Nephron (organoid): Measurements from ENCODE around the gene SLCO3A1.
"Not testable (repeated sequence)": the region's sequence is repeated elsewhere in the genome, so short reads cannot be mapped to it uniquely, and the experiment has no call there.

Experiments used
- H3K27ac Mint-ChIP-seq, 3 experiments: 2 replicates each; pipeline ENCODE4 v1.8.0; 2020; ENCODE audit warnings: mixed read lengths in 3 of 3, mild to moderate bottlenecking in 2 of 3, moderate library complexity in 1 of 3
- H3K27me3 Mint-ChIP-seq: 2 replicates; pipeline ENCODE4 v1.8.0; 2021; ENCODE audit warnings: low read depth, mild to moderate bottlenecking, moderate library complexity, mixed read lengths
- H3K36me3 Mint-ChIP-seq: 2 replicates; pipeline ENCODE4 v1.8.0; 2020; ENCODE audit warnings: low read depth, mixed read lengths
- H3K4me1 Mint-ChIP-seq: 2 replicates; pipeline ENCODE4 v1.8.0; 2020; ENCODE audit warnings: mixed read lengths
- H3K4me3 Mint-ChIP-seq, 3 experiments: 2 replicates each; pipeline ENCODE4 v1.8.0; 2020; ENCODE audit warnings: mild to moderate bottlenecking in 3 of 3, mixed read lengths in 3 of 3, moderate library complexity in 2 of 3
- H3K9me3 Mint-ChIP-seq: 2 replicates; pipeline ENCODE4 v1.8.0; 2020; ENCODE audit warnings: mixed read lengths
- TF ChIP-seq, protein P1 (sequence below), 3 experiments: fragments of 200-600 bp; sonication (generic); IDR thresholded peaks; one replicate each; pipeline ENCODE4 v1.5.0; 2021; ENCODE audit warnings: antibody characterized with exemption in 3 of 3; ENCODE audit not compliant: unreplicated experiment in 3 of 3

Gene SLCO3A1

DNA sequence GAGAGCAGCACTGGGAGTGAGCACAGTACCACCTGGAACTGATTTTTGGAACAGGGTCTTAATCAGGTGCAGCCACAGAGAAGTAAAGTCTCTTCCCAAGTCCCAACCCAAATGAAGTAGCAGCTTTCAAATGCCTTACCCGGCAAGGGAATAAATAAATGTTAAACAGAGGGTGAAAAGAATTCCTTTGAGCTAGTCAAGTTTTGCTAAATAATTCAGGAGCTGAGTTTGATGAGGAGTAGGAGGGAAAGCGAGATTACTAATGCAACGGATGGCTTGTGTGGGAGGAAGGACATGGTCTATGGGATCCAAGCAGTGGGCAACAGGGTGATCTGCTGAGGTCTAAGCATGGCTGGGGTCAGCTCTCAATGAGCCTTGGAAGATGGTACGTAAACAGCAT is 335.7 kb downstream of the SLCO3A1 start:
- Mint-ChIP-seq H3K9me3 (no peaks in the 10 kb centered on the region), H3K36me3 (no peaks in the 10 kb centered on the region), H3K4me1 (peaks cover 16% of the 10 kb centered on the region), H3K4me3 (no peak overlapping the region), H3K27me3 (no peaks in the 10 kb centered on the region), H3K27ac (peak overlapping the region; percentile 9 to 85 (median 71))
- TF ChIP-seq, protein P1, sequence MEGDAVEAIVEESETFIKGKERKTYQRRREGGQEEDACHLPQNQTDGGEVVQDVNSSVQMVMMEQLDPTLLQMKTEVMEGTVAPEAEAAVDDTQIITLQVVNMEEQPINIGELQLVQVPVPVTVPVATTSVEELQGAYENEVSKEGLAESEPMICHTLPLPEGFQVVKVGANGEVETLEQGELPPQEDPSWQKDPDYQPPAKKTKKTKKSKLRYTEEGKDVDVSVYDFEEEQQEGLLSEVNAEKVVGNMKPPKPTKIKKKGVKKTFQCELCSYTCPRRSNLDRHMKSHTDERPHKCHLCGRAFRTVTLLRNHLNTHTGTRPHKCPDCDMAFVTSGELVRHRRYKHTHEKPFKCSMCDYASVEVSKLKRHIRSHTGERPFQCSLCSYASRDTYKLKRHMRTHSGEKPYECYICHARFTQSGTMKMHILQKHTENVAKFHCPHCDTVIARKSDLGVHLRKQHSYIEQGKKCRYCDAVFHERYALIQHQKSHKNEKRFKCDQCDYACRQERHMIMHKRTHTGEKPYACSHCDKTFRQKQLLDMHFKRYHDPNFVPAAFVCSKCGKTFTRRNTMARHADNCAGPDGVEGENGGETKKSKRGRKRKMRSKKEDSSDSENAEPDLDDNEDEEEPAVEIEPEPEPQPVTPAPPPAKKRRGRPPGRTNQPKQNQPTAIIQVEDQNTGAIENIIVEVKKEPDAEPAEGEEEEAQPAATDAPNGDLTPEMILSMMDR (IDR thresholded peaks at IDR 0.05; ENCODE audit: unreplicated experiment in 3 of 3), result no peak

DNA sequence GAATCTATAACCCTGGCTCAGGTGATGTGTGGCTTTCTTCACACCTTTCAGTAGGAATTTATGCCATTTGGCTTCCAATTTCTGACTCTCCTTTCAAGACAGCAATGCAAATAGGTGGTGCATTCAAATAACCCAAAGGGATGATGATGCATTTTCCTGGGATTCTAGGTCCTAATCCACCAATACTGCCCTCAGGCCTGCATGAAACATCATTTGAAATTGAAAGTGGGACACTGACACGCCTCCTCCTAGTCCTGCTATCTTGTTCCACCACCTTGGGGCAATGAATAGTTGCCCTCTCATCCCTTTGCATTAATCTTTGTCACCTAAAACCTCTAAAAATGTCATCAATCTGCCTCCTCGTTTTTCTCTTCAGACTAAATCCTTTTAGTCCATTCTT is 341.7 kb downstream of the SLCO3A1 start:
- H3K36me3 Mint-ChIP-seq, result no peaks in the 10 kb centered on the region
- TF ChIP-seq, protein P1 (IDR thresholded peaks at IDR 0.05; ENCODE audit: unreplicated experiment in 3 of 3), result no peak
- H3K27me3 Mint-ChIP-seq, result peaks cover 5% of the 10 kb centered on the region
- no peak overlapping the region for H3K27ac Mint-ChIP-seq
- peaks cover 11% of the 10 kb centered on the region for H3K4me1 Mint-ChIP-seq
- H3K4me3 Mint-ChIP-seq, result no peak overlapping the region
- no peaks in the 10 kb centered on the region for H3K9me3 Mint-ChIP-seq

DNA sequence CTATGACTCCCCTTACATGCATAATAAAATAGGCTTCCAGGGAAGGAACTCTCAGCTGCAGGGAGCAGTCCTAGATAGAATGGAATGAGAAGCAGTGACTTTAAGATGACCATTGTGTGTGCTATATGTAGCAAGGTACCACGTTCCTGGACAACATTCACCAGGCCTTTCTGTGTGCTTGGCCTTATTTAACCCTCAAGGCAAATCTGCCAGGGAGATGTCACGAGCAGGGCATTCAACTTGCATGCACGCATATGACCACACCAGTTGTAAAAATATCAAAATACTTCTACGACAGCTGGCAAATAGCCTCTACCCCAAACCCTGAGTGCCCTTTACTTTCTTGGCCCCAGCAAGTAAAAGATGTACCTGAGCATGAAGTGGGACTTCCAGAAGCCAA is 342.8 kb downstream of the SLCO3A1 start:
- H3K4me3 Mint-ChIP-seq, result no peak overlapping the region
- H3K9me3 Mint-ChIP-seq, result no peaks in the 10 kb centered on the region
- no peaks in the 10 kb centered on the region for H3K36me3 Mint-ChIP-seq
- H3K27ac Mint-ChIP-seq, result no peak overlapping the region
- TF ChIP-seq, protein P1 (IDR thresholded peaks at IDR 0.05; ENCODE audit: unreplicated experiment in 3 of 3), result no peak
- peaks cover 11% of the 10 kb centered on the region for H3K4me1 Mint-ChIP-seq
- peaks cover 9% of the 10 kb centered on the region for H3K27me3 Mint-ChIP-seq

DNA sequence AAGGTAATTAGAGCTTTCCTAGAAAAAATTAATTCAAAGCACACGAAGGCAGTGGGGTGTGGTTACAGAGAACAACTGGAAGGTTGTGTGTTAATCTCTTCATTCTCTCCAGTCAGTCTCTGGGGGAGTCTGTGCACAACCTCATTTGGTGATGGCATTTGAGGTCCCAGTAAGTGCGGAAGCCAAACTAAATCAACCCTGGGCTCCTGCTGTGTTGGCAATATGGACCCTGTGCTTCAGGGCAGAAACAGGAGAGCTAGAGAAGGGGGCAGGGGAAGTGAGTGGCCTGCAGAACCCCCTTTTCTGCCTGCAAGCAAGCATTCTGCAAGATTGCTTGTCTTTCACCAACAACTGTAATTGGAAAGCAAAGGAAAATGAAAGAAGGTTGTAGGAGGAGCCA is 344.2 kb downstream of the SLCO3A1 start:
- Mint-ChIP-seq H3K4me1 (peaks cover 11% of the 10 kb centered on the region), H3K9me3 (no peaks in the 10 kb centered on the region), H3K27ac (no peak overlapping the region), H3K27me3 (peaks cover 9% of the 10 kb centered on the region), H3K4me3 (no peak overlapping the region), H3K36me3 (no peaks in the 10 kb centered on the region)
- TF ChIP-seq, protein P1 (IDR thresholded peaks at IDR 0.05; ENCODE audit: unreplicated experiment in 3 of 3), result no peak

DNA sequence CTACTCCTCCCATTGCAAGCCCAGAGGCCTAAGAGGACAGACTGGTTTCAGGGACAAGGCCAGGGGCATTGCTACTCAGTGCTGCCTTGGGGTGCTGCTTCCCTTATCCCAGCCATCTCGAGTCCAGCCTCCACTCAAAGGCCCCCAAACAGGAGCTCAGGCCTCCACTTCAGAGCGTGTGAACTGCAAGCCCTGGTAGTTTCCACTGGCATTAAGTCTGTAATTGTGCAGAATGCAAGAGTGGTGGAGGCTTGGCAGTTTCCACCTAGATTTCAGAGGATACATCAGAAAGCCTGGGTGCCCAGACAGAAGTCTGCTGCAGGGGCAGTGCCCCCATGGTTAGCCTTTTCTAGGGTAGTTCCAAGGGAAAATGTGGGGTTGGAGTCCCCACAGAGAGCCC is 347.4 kb downstream of the SLCO3A1 start:
- no peaks in the 10 kb centered on the region for H3K36me3 Mint-ChIP-seq
- H3K27ac Mint-ChIP-seq, result no peak overlapping the region

DNA sequence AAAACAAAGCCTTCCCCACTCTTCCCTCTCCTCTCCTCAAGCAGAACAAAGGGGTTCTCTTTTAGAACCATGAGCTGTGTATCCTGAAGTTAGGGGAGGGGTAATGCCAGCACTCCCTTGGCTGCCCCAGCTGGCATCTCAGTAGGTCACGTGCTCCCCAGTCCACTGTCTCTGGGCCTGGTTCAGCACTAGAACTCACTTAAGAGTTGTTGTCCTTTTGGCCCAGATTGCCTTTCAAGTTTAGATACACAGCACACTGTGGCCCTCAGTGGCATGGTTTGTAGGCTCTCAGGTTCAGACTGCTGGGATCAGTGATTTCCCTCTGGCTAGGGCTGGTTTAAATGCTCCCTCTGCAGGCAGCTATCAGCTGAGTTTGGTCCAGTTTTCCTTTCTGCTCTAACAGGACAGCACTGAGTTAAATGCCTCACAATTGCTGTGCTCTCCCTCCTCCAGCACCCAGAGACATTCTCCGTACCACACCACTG is 351.8 kb downstream of the SLCO3A1 start:
- Mint-ChIP-seq H3K27me3 (peaks cover 7% of the 10 kb centered on the region), H3K4me1 (no peaks in the 10 kb centered on the region), H3K9me3 (peaks cover 21% of the 10 kb centered on the region), H3K36me3 (no peaks in the 10 kb centered on the region), H3K4me3 (no peak overlapping the region), H3K27ac (no peak overlapping the region)
- TF ChIP-seq, protein P1 (IDR thresholded peaks at IDR 0.05; ENCODE audit: unreplicated experiment in 3 of 3), result peak in 2 of 3 experiments; percentile 22 to 28

More for the DNA sequence above, 347.4 kb downstream of the SLCO3A1 start:
- peaks cover 10% of the 10 kb centered on the region for H3K9me3 Mint-ChIP-seq
- peaks cover 11% of the 10 kb centered on the region for H3K4me1 Mint-ChIP-seq
- H3K27me3 Mint-ChIP-seq, result peaks cover 9% of the 10 kb centered on the region
- H3K4me3 Mint-ChIP-seq, result no peak overlapping the region
- TF ChIP-seq, protein P1 (IDR thresholded peaks at IDR 0.05; ENCODE audit: unreplicated experiment in 3 of 3), result no peak

DNA sequence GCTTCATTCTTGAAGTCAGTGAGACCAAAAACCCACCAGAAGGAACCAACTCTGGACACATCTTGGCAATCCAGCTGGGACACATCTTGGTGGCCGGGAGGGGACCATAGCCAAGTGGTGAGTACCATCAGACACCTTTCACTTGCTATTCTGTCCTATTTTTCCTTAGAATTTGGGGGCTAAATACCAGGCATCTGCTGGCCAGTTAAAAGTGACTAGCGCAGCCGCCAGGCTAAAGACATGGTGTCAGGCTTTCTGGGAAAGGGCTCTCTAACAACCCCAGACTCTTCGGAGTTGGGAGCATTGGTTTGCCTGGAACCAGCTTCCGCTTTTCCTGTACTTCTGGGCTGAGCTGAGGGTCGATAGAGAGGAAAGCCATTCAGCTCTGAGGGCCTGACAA is 354.1 kb downstream of the SLCO3A1 start:
- not testable (repeated sequence) for H3K4me1 Mint-ChIP-seq, H3K27ac Mint-ChIP-seq, H3K4me3 Mint-ChIP-seq, H3K36me3 Mint-ChIP-seq, H3K27me3 Mint-ChIP-seq
- H3K9me3 Mint-ChIP-seq, result peaks cover 24% of the 10 kb centered on the region
